ENCODE data around the gene ACACB. TPM values are rescaled to one million over a fixed set of nuclear protein-coding genes. Genes with fewer than 3 reads are reported as not detected.

The ACACB gene
- total RNA-seq, 1 donor: 3.9 TPM

DNA sequence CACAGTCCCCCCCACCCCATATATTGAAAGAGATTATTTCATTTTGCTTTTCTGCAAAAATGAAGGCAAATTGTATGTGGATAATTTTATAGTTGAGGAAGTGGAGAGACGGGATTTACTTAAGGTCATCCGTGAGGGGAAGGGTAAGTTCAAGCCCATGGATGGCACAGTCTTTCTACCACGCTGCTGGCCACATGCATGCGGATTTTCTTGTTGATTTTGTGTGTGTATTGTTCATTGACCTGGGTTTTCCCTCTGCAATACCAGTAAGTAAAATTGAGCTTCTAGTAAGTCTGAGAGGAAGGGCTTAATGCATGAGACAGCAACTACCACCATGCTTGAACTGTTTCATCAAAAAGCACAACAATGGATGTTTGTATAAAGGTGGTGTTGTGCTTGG lies 35.1 kb downstream of the ACACB start:
- TF ChIP-seq, protein P1, sequence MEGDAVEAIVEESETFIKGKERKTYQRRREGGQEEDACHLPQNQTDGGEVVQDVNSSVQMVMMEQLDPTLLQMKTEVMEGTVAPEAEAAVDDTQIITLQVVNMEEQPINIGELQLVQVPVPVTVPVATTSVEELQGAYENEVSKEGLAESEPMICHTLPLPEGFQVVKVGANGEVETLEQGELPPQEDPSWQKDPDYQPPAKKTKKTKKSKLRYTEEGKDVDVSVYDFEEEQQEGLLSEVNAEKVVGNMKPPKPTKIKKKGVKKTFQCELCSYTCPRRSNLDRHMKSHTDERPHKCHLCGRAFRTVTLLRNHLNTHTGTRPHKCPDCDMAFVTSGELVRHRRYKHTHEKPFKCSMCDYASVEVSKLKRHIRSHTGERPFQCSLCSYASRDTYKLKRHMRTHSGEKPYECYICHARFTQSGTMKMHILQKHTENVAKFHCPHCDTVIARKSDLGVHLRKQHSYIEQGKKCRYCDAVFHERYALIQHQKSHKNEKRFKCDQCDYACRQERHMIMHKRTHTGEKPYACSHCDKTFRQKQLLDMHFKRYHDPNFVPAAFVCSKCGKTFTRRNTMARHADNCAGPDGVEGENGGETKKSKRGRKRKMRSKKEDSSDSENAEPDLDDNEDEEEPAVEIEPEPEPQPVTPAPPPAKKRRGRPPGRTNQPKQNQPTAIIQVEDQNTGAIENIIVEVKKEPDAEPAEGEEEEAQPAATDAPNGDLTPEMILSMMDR (IDR thresholded peaks at IDR 0.05; ENCODE audit: insufficient read depth, low read depth, low read length): no peak
- DNase-seq (ENCODE audit: low read depth): no peak
- H3K4me3 ChIP-seq (ENCODE audit: low read depth, low read length): no peak overlapping the region

GRCh38 chr12:109153821-109154441 lies 37.5 kb downstream of the ACACB start:
- TF ChIP-seq, protein P1 (IDR thresholded peaks at IDR 0.05; ENCODE audit: insufficient read depth, low read depth, low read length): no peak
- peak; percentile 16 for DNase-seq (ENCODE audit: low read depth)
- peak overlapping the region; percentile 46 for H3K4me3 ChIP-seq (ENCODE audit: low read depth, low read length)

DNA sequence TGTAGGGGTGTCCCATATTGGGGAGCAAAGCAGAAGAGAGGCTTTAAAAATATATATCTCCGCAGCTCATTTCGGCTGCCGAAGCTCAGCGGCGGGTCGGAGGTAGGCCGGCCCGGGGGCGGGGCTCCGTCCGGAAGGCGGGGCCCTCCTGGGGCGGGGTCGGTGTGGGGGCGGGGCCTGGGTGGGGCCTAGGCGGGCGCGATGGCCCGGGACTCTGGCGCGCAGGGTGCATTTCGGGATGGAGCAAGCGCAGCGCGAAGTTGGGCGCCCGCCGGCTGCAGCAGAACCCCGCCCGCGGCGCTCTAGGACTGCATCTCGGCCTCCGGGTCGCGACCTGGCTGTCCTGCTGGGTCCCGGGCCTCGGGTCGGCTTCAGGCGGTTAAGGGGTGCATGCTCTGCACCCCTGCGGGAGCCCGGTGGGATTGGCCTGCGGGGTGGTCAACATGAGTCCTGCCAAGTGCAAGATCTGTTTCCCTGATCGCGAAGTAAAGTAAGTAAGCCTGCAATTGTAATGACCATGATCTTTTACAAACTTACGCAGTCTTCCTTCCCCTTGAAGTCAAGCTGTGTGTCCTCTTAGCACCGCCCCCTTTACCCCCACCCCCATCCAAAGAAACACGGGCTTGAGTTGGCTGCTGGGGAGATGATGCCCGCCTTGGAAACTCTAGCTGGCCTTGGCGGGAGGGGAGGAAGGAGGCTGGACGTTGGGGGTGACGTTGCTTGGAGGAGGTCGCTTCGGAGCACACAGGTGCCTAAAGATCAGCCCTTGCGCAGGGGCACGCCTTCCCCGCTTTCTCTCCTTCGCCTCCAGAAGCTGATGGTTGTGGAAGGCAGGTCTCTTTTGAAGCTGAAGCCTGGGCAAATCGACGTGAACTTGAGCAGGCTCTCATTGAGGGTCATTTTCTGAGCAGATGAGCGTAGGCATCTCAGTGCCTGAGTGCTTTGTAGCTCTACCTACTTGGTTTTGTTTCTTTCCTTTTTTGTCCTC lies 38.4 kb downstream of the ACACB start:
- peak overlapping the region; percentile 59 for H3K4me3 ChIP-seq (ENCODE audit: low read depth, low read length)
- peak; percentile 59 for DNase-seq (ENCODE audit: low read depth)
- TF ChIP-seq, protein P1 (IDR thresholded peaks at IDR 0.05; ENCODE audit: insufficient read depth, low read depth, low read length): no peak

GRCh38 chr12:109156036-109156435 lies 39.6 kb downstream of the ACACB start:
- TF ChIP-seq, protein P1 (IDR thresholded peaks at IDR 0.05; ENCODE audit: insufficient read depth, low read depth, low read length): no peak
- DNase-seq (ENCODE audit: low read depth): no peak
- H3K4me3 ChIP-seq (ENCODE audit: low read depth, low read length): no peak overlapping the region

GRCh38 chr12:109156586-109156985 lies 40.2 kb downstream of the ACACB start:
- TF ChIP-seq, protein P1 (IDR thresholded peaks at IDR 0.05; ENCODE audit: insufficient read depth, low read depth, low read length): no peak
- no peak overlapping the region for H3K4me3 ChIP-seq (ENCODE audit: low read depth, low read length)

DNA sequence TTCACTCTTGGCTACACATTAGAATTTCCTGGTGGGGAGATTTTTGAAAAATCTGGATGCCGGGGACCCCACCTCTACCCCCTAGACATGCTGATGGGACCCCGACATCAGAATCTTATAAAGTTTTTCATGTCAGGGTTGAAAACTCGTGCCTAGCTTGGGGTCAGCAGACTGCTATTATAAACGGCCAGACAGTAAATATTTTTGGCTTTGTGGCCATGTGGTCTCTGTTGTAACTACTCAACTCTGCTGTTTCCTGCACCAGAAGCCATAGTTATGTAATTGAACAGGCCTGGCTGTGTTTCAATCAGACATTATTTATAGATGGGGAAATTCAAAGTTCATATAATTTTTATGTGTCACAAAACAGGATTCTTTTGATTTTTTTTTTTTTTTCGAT lies 41.6 kb downstream of the ACACB start:
- peak; percentile 45 for DNase-seq (ENCODE audit: low read depth)
- TF ChIP-seq, protein P1 (IDR thresholded peaks at IDR 0.05; ENCODE audit: insufficient read depth, low read depth, low read length): no peak
- no peak overlapping the region for H3K4me3 ChIP-seq (ENCODE audit: low read depth, low read length)

More at GRCh38 chr12:109156586-109156985, 40.2 kb downstream of the ACACB start:
- no peak for DNase-seq (ENCODE audit: low read depth)
